NCI-H345 (cell line): ENCODE measurements around the gene BEND5.

Experiments
- DNase-seq: peaks from one replicate; lab custom pipeline; 2025; lab: John Stamatoyannopoulos, UW

The BEND5 gene

GRCh38 chr1:48776393-48777218 lies at the start of gene BEND5:
Gene BEND5 (minus strand): TSS chr1:48776891. CDS start chr1:48776831, 60 bp downstream.
- peak; percentile 86 for DNase-seq

DNA sequence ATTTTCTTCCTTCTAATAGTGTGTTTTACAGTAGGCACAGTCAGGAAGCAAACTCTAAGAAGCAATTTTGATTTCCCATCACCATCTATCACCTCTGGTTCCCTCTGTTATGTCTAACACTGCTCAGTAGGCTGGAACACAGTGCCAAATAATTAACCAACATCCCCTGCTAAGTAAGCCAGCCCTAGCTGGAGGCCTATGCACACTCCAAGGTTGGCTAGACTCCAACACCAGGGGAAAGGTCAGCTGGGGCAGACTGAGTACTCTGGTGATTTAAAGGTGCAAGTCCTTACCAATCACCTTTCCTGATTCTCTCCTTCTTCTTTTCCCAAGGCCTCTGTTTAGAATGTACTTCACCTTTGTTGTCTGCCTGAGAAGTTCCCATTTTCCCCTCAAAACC lies 46.5 kb upstream of the BEND5 start:
- DNase-seq, result peak; percentile 37

- no peak for DNase-seq
These were observed 43.8 kb upstream of the BEND5 start for GRCh38 chr1:48820491-48820890.

DNA sequence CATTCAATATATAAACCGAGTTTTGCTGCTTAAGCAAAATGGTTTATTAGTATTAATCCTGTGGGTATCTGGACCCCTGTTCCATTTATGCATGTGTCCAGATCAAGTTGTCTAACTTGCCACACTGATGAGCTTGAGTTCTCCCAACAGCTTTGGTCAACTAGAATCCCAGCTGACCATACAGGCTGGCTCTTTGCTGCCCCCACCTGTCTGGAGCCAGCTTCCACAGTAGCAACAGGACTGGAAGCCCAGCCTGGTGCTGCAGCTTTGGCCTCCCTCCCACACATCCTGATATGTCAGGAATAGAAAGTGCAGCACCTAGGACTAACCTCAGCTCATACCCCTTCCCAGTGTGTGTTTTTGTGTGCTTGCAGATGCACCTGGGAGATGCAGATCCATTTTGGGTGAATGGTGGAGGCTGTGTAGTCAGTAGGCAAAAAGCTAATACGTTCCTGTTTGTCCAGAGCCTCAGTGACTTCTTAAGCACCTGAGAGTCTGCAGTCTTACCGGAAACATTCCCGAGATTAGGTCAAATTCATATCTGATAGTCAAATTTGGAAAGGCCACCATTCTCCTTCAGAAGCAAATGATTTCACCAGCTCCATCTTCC lies 40.9 kb upstream of the BEND5 start:
- DNase-seq, result peak; percentile 30

GRCh38 chr1:48810740-48811139 lies 34.0 kb upstream of the BEND5 start:
- no peak for DNase-seq

DNA sequence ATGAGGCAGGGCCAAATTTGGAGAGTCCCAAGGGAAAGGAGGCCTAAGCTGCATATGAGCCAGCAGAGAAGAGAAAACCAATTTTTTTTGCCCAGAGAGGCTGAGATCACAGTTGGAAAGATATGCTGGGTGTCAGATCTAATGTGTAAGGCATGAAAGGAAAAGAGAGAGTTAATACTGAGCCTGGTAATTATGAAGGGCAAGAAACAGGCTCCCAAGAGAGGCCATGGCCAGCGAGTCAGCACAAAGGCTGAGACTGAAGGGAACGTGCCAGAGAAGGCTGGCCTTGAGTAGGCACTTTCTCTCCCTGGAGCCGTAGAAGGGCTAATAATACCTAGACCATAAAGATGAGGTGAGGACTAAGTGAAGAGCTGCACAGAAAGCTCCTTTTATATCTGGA lies 31.8 kb upstream of the BEND5 start:
- no peak for DNase-seq

DNA sequence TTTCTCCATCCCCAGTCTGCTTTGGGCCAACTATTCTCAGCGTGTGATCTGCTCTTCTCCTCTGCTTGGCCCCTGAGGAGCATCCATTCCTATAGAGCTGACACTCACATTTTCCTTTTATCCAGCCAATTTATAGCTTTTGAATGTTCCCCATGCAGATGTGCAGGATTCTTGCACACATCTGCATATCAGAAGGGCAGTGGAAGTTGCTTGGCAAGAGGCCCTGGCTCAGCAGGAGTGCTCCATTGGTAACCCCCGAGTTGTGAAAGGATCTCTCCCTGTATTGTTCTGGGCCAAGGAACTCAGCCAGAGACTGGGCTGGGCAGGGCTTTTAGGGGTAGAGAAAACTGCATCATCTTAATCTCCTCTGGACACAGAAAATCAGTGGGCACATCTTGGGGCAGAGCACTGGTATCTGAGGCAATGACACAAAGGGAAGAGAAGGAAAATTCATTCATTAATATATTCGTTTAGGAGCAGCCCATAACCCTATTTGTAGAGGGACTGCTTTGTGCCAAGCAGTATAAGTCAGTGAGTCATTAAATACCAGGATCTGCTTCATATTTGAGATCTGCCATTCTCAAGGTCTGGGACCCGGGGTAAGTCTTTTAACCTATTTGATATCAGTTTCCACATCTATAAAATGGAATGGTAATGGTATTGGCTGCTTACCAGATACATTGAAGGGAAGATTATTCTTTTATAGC lies 31.0 kb upstream of the BEND5 start:
- DNase-seq, result no peak

DNA sequence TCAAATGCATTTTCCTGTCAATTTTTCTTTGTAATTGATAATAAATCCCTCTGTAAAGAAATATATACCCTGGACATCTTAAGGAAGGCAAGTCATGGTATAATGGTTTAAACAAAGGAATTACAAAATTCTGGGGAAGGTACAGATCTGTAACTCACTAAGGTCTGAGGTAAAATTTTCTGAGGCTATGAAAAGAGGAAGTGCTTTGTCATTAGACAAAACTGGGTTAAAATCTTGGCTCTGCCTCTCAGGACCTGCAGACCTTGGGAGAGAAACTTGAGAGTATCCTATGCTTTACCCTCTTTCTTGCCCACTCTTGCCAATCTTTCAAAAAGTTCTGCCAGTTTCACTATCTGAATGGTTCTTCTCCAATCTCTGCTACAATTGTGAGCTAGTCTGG lies 26.8 kb upstream of the BEND5 start:
- DNase-seq, result no peak

- DNase-seq, result no peak
These were observed 18.1 kb upstream of the BEND5 start for GRCh38 chr1:48794816-48795215.

GRCh38 chr1:48793863-48794262 lies 17.2 kb upstream of the BEND5 start:
- DNase-seq, result no peak

DNA sequence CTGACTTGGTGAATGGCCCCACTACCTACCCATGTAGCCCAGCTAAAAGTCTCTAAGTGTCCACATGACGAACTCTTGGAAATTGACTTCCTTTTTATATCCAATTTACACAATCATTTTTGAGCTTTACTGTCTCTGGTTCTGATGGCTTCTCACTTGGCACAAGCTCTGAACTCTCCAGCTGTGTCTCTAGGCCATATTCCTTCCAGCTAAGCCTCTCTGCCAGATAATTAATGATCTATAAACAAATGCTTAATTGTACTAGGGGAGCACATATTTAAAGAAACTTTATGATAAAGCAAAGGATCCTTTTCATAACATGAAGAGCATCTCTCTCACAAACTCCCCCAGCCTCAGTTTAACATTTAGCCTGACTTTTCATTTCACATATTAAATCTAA lies 16.3 kb upstream of the BEND5 start:
- no peak for DNase-seq

DNA sequence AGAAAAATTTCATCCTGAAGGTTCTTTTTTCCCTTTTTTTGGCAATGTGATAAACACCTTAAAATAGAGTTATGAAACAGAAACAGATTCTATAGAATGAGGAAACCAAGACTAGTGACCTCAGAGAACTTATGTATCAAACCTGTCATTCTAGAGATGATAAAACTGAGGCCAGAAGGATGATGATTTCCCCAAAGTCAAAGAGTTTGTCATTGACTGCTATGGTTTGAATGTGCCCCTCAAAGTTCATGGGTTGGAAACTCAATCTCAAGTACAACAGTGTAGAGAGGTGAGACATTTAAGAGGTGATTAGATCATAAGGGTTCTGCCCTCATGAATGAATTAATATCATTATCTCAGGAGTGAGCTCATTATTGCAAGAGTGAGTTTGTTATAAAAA lies 13.7 kb upstream of the BEND5 start:
- DNase-seq, result no peak

GRCh38 chr1:48789903-48790302 lies 13.2 kb upstream of the BEND5 start:
- DNase-seq, result no peak

DNA sequence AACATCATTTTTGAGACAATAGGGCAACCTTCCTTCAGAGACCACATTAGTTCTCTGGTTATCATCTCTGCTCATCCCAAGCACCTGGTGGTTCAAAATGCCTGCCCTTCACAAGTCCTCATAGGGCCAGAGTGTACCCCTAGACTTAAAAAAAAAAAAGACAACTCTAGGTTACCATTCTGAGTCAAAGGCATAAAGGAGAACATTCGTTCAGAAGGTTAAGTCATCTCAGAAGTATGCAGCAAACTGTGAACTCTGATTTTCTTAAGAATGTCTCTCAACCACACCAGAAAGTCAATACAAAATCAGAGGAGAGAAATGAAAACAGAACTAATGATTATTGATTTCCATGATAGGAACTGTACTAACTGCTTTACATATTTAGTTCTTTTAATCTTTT lies 9.2 kb upstream of the BEND5 start:
- DNase-seq, result no peak

DNA sequence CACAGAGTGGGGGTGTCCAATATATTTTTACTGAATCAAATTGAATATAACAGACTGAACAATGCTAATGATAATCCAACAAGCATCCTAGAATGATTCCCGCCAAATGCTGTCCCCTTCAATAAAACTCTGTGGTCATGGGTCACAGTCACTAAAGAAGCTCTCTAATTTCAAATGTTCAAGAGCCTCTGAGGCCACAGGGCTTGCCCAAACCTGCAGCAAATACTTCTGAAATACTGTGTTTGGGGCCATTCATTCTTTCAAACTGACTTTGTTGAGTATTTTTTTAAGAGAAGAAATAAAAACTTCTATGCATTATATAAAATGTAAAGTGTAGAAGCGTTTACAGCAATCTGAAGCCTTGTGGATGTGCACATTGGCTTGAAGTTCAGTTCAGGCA lies 7.6 kb upstream of the BEND5 start:
- DNase-seq, result no peak

DNA sequence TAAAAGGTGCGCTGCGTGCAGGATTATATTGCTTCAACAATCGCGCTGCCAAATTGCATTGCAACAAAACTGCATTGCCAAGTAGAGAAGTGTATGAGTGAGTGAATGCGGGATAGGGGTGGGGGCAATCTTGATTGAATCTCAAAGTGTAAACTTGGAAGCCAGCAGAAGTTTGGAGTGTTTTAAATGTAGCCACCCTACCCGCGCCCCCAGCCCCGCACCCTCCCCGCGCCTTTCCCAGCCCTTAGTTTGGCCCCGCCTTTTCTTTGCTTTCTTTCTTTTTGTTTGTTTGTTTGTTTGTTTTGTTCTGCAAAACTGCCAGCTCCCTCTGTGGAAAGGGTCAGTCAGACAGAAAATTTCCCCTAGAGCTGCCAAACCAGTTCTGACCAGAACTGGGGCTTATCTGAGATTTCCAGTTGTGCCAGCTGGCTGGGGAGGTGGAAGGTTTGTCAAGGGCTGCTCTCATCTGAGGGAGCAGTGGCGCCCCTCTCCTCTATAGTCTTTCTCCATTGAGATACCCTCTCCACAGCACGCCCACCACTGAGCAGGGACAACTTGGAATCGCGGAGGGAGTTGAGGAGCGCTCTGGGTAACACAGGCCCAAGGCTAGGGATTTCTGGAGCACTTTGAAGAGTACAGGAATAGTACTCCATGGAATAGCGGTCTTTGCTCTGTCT lies 666 bp upstream of the BEND5 start:
- peak; percentile 22 for DNase-seq

GRCh38 chr1:48775831-48776392 lies 779 bp downstream of the BEND5 start:
- DNase-seq, result peak; percentile 26

GRCh38 chr1:48773133-48773532 lies 3.6 kb downstream of the BEND5 start:
- DNase-seq, result no peak

GRCh38 chr1:48772211-48772610 lies 4.5 kb downstream of the BEND5 start:
- DNase-seq, result no peak

GRCh38 chr1:48771561-48771960 lies 5.1 kb downstream of the BEND5 start:
- no peak for DNase-seq

DNA sequence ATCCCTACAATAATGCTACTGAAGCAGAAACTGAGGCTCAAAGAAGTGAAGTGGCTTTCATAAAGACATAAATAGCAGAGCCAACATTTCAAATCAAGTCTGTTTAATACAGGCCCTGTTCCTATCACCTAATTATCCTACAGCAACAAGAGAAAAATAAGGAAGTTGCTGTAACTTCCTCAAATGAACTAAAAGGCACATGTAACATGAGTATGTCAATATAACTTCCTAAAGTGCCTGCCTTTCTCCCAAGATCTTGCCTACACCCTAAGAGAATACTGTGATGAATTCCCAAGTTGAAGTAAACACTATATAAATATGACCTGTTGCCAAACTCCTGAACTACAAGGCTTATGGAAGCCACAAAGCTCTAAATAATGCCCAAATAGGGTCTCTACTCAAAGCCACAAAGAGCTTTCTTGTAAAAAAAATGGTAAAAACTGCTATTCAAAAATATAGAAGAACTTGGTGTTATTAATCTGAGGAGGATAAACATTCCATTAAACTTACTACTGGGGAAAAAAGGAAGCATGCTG lies 8.6 kb downstream of the BEND5 start:
- no peak for DNase-seq

- DNase-seq, result no peak
These were observed 11.4 kb downstream of the BEND5 start for GRCh38 chr1:48765335-48765734.
